NCI-H2227 treated with DMSO at 0.1 percent for 48 hours (cell line): ENCODE results near the gene HLCS.

Experiments
- DNase-seq: peaks from one replicate; lab custom pipeline; 2025; lab: John Stamatoyannopoulos, UW

HLCS gene

DNA sequence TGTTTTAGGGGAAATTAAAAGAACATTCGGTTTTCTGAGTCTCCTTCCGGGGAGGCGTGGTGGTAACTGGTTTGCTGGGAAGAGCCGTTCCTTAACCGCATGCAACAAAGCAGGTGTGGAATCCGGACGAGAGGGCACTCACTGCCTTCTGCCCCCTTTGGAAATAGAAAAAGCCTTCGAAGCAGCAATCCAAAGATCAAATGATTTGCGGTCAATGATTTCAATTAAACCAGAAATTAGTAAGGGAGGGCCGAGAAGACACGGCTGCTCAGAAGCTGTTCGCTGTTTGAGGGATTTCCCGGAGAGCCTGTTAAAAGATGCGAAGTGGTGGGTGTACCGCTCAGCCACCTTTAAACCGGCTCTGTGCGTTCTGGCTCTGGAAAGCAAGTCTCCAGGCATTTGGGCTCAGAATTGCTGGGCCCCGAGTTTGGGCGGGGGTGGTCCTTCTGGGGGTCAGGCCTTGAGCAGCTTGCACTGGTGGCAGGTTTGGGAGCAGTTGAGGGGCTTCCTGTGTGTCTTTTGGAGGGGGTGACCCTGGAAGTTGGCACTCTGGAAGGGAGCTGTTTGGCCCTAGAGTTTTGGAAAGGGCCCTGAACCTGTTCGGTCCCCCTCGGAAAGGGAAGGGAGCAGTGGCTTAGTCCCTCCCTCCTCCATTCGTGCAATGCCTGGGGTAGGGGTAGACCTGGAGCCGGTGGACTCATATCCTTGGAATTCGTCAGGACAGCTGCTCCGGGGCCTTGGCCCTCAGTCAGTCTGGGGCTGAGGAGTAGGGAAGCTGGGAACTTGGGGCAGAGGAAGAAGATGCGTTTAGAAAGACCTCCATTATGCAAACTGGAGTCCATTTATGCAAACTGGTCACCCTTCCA, 264.5 kb downstream of the HLCS start:
- no peak for DNase-seq

DNA sequence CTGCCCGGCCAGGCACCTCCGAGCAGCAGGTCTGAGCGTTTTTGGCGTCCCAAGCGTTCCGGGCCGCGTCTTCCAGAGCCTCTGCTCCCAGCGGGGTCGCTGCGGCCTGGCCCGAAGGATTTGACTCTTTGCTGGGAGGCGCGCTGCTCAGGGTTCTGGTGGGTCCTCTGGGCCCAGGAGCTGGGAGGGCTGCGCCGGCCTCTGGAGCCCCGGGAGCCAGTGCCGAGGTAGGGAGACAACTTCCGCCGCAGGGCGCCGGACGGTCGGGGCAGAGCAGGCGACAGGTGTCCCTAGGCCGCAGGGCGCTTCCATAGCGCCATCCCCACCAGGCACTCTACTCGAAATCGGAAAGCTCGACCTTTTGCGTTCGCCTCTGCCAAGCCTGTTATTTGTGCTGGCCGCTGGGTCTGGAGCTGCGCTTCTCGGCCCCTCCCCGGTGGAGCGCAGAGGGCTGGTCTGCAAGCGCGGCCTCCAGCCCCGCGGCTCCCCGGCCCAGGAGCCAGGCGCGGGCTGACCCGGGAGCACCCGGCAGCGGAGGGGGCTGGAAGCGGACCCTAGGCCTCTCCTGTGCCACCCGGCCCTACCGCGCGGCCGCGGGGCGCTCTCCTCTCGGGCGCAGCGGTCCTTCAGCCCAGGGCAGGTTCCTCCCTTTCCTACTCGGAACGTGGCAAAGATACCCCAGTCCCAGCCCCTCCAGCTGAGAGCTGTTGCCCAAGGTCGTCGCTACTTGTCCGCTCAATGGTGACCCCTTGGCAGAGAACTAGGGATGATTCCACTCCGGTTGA, 265.3 kb downstream of the HLCS start:
- no peak for DNase-seq
